GM18868 (cell line): ENCODE results near the gene PAPPA2.
"Not testable (repeated sequence)": the region's sequence is repeated elsewhere in the genome, so short reads cannot be mapped to it uniquely, and the experiment has no call there.

Experiments used
- ATAC-seq: cut with Tn5 transposase; IDR thresholded peaks from one replicate; pipeline ENCODE4 v1.9.1; 2021; ENCODE audit warnings: mild to moderate bottlenecking, moderate library complexity; ENCODE audit not compliant: unreplicated experiment

PAPPA2 gene

DNA sequence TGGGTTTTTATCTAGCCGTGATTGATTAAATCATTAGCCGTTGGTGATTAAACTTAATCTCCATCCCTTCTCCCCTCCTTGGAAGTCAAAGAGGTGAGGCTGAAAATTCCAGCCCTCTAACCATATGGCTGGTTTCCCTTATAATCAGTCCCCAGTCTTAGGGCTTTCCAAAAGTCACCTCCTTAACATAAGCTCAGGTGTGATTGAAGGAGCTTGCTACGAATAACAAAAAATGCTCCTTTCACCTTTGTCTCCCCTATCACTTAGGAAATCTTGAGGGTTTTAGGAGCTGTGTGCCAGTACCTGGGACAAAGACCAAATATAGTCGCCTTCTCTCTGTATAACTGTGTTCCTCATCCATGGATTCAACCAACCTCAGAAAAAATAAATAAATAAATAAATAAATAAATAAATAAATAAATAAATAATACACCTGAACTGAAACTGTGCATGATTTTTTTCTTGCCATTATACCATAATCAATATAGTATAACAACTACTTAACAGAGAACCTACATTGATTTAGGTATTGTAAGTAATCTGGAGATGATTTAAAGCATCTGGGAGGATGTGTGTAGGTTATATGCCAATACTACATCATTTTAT lies 82.2 kb downstream of the PAPPA2 start:
- no peak for ATAC-seq

DNA sequence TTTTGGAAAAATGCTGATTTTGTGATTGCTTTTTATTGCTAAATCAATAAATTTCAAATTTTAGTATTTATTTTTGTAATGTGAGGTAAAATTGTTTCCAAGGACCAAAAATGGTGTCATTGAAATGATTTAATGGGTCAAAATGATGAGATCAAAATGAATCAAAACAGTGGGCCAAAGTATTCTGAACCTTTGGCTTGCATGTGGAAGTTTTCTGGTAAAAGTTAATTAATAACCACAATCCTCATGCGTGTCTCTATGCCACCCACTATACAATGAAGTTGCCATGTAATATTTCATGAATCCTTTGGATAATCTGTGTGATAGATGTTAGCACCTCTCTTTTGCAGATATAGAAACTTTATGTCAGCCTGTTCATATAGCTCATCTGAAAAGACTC lies 83.8 kb downstream of the PAPPA2 start:
- no peak for ATAC-seq

DNA sequence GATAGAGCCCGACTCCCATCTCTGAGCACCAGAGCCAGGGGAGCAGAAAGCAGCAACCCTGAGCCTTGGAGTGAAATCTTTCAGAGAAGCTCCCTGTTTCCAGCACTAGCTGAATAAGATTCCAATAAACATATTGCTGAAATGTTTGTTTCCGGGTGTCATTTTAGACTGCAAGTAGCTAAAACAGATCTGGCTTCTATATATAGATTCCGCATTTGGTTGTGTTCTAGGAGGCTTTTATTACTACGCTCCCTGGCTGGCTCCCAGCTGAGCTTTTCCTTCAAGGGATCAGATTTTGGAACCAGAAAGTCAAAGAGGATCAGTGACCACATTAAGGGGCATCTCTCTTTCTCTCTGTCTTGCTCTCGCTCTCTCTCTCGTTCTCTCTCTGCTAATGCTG lies 88.2 kb downstream of the PAPPA2 start:
- ATAC-seq: no peak

DNA sequence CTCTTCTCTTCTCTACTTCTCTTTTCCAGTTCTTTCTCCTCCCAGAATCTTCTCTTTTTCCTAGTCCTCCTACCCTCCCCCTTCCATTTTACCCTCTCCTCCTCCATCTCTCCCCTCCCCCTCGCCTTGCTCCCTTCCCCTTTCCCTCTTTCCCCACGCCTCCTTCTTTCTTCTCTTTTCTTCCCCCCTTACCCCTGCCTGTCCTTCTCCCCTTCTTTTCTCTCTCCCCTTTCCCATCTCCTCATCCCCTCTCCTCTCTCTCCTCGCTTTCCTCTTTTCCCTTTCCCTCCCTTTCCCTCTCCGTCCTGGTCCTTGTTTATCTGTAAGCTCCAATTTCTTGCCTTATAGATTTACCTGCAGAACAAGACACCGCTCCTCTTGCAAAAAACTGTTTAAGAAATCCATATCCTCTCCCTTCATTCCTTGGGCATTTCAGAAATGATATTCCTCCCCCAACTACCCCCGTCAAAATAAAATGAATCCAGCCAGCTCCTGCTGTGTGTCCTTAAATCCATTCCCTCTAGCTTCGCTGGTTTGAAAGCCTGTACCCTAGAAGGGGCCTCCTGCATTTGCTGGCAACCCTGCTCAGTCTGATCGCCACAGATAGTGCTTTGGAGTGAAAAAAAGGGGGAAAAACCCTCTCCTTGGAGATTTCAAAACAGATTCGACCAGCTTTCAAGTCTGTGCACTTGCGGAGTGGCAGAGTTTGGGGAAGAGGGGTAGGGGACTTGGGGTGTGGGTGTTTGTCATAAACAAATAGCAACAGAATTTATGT lies 89.4 kb downstream of the PAPPA2 start:
- no peak for ATAC-seq

DNA sequence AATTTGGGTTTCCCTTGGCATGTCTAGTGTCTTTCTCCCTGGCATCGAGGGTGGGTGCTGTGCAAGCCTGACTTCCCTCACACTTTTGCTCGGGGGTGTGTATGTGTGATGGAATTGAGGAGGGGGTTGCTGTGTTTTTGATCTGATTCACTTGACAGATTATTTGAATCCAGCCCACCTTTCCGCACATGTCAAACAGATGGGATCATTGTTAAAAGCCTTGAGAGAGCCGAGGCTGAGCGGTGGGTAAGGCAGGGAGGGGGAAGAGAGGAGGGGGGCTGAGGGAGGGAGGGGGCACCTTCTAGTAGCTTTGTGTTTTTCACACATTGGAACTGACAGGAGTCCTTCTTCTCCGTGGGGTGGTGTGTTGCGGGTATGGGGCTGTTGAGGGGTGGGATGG lies 90.0 kb downstream of the PAPPA2 start:
- no peak for ATAC-seq

DNA sequence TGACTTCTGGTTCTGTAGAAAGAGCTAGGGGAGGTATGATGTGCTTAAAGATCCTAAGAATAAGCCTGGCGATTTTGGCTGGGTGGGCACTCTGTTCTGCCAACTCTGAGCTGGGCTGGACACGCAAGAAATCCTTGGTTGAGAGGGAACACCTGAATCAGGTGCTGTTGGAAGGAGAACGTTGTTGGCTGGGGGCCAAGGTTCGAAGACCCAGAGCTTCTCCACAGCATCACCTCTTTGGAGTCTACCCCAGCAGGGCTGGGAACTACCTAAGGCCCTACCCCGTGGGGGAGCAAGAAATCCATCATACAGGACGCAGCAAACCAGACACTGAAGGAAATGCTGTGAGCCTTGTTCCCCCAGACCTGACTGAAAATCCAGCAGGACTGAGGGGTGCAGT lies 93.3 kb downstream of the PAPPA2 start:
- no peak for ATAC-seq

DNA sequence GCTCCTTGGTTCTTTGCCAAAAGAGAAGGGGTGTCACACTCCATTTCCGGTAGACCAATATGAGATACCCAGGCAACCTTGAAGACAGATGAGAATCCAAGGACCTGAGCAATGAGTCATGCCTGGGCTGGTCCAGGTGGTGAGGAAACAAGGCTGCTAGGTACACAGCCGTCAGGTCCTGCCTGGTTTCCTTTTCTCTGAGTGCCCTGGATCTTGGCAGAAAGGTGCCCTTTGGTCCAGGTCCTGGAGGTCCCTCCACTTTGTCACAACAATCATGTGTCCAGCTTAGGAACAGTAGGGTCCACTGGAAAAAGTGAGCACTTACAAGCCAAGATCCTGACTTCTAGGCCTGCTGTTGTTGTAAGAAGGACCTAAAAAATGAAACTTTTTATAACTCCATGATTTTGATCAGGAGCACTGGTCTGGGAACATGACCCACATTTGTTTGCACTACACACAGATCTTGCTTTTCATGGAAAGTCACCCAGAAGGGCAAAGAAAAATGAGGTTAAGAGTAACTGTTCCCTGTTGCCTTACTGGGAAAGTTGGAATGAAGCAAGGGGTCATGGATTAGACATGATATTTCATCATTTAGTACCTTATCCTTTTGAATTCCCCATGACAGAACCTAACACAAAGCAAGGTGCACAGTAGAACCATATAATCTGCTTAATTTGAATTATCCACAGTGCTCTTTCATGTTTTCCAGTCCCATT lies 94.7 kb downstream of the PAPPA2 start:
- ATAC-seq: no peak

DNA sequence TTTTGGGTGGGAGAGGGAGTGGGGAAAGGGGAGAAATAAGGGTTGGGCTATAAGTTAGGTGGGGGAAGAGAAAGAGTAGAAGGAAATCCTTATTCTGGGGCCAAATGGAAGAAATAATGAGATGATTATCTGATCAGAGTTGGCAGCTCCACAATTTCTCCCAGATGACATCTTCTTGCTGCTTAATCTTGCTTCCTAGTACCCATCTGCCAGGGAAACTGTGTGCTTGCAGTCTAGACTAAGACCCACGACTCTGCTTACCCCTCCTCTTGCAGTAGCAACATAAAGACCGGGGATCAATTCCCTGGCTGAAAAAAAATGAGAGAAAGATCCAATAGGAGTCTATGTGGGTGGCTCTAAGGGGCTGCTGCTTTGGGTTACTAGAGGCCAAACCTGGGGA lies 95.6 kb downstream of the PAPPA2 start:
- no peak for ATAC-seq

DNA sequence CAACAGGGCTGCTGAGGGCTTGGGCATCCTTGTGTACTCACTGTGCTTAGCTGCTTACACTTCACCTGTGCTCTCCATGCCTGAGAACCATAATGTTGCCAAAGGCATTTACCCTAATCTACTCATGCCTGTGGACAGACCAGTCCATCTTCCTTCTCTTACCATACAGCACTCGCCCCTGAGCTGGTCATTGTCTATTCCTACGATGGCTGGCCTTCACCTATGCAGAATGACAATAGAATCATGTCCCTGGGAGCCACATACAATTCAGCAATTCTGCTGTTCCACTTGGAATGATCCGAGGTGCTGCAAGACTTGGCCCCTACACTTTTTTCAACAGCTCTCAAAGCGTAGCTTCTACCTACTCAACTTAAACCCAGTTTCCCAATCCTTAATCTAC lies 96.5 kb downstream of the PAPPA2 start:
- no peak for ATAC-seq

DNA sequence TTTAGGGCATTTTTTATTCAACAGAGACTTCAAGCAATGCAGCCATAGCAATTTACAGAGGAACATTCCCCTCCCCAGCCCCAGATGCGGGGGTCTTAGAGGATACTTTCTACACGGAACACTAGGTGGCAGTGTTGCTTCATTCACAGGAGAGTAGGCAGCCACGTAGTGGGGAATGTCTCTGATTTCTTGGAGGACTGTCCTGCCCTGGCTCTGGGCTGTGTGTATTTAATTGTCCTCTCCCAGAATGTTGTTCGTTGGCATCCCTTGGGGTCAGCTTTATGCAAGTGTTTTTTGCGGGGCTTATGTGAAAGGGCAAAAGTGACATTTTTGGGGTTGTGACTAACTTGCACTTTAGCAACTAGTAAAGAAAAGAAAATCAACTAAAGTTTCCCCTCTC lies 96.9 kb downstream of the PAPPA2 start:
- ATAC-seq: peak; percentile 91

DNA sequence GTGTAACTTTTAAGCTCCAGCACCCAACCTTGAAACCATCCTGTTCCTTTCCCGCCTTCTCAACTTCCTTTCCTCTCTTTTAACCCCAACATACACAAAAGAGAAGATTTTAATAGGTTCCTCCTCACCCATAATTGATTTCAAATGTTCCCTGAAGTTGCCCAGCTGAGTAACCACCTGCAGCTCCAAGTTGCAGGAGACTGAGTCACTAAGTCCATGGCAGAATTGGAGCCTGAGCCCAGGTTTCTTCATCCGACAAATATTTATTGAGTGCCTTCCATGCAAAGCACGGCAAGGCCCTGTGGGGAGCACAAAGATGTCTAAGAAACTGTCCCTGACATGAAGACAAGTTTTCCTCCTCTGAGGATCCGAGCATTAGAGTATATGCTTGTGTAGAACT lies 97.7 kb downstream of the PAPPA2 start:
- ATAC-seq: no peak

DNA sequence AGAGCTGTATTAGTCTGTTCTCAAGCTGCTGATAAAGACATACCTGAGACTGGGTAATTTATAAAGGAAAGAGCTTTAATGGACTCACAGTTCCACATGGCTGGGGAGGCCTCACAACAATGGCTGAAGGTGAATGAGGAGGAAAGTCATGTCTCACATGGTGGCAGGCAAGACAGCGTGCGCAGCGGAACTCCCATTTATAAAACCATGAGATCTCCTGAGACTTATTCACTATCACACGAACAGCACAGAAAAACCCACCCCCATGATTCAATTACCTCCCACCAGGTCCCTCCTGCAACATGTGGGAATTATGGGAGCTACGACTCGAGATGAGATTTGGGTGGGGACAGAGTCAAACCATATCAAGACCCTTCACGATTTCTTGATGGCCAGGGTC lies 98.8 kb downstream of the PAPPA2 start:
- not testable (repeated sequence) for ATAC-seq

DNA sequence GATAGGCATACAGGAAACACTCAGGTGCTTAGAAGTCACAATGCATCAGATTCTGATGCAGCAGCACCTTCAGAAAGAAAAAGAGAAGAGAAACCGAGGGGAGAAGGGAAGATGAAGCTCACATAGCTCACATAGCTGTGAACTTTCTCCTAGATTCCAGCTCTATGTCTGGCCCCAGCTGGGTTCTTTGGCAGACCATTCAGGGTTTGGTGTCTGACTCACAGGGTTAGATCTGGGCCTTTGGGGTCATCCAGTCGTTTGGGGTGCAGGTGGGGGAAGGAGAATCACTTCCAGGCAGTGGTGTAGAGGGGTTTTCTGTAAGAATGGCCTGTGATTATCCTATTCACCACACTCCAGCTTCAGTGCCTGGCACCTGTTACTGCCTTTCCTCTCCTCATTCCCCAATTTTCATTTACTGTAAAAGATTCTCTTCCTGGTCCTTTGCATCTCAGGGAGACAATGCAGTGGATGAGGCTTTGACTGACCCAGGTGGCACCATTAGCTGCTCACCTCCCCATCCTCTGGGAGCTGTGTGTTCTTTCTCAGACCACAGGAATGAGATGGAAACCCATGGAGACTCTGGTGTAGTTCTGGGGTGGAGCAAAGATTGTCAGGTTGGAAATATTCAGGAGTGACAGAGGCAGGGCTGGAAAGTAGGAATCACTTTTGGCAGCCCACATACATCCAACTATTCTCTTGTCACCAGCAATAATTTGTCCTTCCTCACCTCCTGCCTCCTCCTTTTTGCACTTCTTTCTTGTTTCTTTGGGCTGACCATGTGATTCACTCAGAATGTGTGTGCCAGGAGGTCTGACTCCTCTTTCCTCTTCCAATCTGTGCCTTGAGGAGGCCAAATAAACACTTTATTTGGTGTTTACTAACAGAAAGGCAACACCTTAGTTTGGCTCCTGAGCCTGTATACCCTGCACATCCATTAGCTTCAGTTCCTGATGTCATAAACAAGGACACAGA lies 103.3 kb downstream of the PAPPA2 start:
- no peak for ATAC-seq

DNA sequence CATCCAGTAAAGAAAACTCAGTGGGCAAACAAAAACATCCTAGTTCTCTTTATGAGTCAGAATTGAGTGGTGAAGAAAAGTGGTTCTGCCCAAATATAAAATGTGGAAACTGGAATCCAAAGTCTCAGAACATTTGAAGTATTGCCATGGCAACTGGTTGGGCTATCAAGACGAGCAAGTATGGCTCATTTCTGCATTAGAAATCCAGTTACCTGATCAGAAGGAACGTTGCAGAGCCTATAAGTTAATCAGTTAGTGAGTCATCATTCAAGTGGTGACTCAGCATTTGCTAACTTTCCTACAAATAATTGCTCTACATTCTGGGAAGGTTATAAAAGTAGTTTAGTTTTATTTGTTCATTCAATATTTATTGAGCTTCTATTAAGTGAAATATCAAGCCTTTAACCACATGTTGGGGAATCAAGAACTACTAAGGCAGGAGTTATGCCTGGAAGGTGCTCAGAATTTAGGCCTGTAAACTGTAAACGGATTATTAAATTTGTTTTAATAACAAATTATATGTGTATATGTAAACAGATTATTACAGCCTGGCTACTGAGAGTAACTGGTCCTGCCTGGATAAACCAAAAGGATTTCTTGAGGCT lies 104.3 kb downstream of the PAPPA2 start:
- no peak for ATAC-seq

DNA sequence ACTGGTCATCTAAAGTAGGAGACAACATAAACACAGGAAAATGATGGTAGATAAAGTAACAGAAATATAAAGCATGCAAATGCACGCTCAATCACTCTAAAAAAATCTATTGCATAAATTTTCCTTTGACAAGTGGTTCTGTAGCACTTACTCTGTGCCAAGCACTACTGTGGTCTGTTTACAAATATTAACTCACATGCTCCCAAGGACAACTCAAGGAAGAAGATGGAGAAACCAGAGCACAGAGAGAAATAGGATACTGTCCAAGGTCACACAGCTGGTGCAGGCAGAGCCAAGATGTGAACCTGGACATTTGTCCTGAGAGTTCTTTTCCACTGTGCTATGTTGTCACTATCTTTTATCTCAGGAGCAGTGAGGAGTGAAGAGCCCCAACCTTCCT lies 105.2 kb downstream of the PAPPA2 start:
- no peak for ATAC-seq

DNA sequence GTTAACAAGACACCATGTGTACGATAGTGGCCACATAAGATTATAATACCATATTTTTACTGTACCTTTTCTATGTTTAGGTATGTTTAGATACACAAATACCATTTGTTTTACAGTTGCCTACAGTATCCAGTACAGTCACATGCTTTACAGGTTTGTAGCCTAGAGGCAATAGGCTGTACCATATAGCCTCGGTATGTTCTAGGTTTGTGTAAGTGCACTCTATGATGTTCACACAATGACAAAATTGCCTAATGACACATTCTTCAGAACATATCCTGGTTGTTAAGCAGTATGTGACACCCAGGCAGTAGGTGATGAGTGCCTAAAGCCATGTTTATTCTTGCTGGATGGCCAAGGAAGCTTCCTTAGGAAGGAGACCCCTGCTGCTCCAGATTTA lies 111.8 kb downstream of the PAPPA2 start:
- no peak for ATAC-seq

DNA sequence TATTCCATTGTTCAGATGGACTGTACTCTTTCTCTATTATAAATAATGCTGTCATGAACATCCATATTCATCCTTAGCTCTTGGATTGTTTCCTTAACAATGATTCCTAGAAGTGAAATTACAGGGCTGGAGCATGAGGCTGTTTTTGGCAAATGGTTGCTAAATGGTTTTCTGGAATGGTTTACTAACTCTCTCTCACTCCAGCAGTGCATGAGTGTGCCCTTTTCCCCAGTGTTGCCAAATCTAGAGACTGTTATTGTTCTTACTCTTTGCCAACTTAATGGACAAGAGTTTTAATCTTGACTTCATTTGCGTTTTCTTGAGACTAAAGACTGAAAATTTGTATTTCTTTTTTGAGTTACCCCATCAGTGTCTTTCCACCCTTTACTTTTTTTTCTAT lies 113.0 kb downstream of the PAPPA2 start:
- ATAC-seq: no peak

DNA sequence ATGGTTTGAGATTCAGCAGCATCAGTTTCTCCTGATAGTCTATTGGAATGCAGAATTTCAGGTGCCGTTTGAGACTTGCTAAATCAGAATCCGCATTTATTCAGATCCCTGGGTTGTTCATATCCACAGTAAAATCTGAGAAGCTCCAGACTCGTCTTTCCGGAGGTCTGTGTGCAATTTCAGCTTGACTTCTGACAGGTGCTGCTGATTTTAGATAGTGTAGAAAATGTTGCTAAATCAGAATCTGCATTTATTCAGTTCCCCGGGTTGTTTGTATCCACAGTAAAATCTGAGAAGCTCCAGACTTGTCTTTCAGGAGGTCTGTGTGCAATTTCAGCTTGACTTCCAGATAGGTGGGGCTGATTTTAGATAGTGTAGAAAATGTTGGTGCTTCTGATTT lies 113.7 kb downstream of the PAPPA2 start:
- no peak for ATAC-seq

DNA sequence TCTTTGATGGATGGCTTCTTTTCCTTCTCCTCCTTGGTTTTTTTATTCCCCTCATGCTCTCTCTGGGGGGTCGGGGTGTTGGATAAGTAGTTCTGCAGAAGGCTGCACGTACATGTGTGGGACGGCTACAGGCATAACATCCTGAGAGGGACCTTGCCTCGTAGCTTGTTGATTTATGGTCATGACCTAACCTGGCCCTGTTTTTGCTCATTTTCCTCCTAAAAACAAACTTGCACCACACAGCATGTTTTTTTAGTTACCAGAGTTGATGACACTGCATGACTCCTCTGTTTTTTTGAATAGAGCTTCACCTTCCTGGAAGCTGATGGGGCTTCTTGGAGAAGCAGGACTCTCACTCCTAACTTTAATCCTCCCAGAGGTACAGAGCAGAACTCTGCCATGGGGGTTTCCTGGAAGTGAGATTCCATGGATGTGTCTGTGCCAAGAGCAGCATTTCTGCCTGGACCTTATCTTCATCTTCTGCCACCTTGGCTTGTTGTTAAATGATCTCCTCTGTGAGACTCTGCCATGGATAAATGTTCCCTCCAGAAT lies 114.7 kb downstream of the PAPPA2 start:
- ATAC-seq: no peak

DNA sequence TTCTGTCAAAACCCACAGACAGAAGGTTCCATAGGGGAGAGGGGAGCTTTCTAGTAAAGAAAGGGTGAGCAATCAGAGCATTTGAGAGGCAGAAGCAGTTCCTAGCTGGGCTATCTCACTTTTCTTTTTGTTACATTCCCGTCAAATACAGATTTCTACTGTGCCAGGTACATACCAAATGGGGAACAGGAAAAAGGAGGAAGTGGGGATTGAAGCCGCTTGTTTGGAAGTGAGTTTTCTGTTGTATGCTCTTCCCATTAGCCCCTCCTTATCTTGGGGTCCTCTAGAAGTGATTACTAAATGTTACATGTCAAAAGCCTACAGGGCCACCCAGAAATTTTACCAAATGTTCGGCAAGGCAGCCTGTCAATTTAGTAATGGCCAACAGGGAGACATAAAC lies 116.1 kb downstream of the PAPPA2 start:
- no peak for ATAC-seq
